ENCODE measurements around the gene OR11H6. TPM values are rescaled to one million over a fixed set of nuclear protein-coding genes. Genes with fewer than 3 reads are reported as not detected.

The OR11H6 gene
- total RNA-seq, 1 experiment from 2014 or later, result not detected

GRCh38 chr14:20274062-20274461, 50.6 kb downstream of the OR11H6 start:
- Mint-ChIP-seq H3K4me3 (ENCODE audit: low read depth, unreplicated experiment) (no peak overlapping the region), H3K4me1 (ENCODE audit: low read depth, unreplicated experiment) (no peaks in the 10 kb centered on the region), H3K36me3 (ENCODE audit: insufficient read depth, unreplicated experiment) (no peaks in the 10 kb centered on the region), H3K9me3 (ENCODE audit: low read depth, unreplicated experiment) (peaks cover 20% of the 10 kb centered on the region), H3K27me3 (ENCODE audit: unreplicated experiment) (no peaks in the 10 kb centered on the region), H3K27ac (ENCODE audit: unreplicated experiment) (no peak overlapping the region)
- intact Hi-C loops (cut with micrococcal nuclease; ENCODE audit: unreplicated experiment), result no loop called here
- DNase-seq, result no peak
- CTCF ChIA-PET, result no interaction called here
- TF ChIP-seq, protein P1, sequence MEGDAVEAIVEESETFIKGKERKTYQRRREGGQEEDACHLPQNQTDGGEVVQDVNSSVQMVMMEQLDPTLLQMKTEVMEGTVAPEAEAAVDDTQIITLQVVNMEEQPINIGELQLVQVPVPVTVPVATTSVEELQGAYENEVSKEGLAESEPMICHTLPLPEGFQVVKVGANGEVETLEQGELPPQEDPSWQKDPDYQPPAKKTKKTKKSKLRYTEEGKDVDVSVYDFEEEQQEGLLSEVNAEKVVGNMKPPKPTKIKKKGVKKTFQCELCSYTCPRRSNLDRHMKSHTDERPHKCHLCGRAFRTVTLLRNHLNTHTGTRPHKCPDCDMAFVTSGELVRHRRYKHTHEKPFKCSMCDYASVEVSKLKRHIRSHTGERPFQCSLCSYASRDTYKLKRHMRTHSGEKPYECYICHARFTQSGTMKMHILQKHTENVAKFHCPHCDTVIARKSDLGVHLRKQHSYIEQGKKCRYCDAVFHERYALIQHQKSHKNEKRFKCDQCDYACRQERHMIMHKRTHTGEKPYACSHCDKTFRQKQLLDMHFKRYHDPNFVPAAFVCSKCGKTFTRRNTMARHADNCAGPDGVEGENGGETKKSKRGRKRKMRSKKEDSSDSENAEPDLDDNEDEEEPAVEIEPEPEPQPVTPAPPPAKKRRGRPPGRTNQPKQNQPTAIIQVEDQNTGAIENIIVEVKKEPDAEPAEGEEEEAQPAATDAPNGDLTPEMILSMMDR (IDR thresholded peaks at IDR 0.05; ENCODE audit: unreplicated experiment), result no peak
- no TSS peak for BruUV-seq (replicated peaks)

Other genes with a start within 250 kb of the OR11H6 start
- gene OR4K15, start 248.1 kb upstream of the OR11H6 start, total RNA-seq (2022), result not detected in 2 replicates
- gene OR4Q2, start 221.5 kb upstream of the OR11H6 start, total RNA-seq (2022), result not detected in 2 replicates
- not detected in 2 replicates for gene OR4K14, start 204.4 kb upstream of the OR11H6 start, total RNA-seq (2022)
- gene OR4K13, start 187.7 kb upstream of the OR11H6 start, total RNA-seq (2022), result not detected in 2 replicates
- gene OR4L1, start 163.7 kb upstream of the OR11H6 start, total RNA-seq (2022), result not detected in 2 replicates
- not detected in 2 replicates for gene OR4K17, start 113.0 kb upstream of the OR11H6 start, total RNA-seq (2022)
- not detected in 2 replicates for gene OR4N5, start 84.9 kb upstream of the OR11H6 start, total RNA-seq (2022)
- gene OR11G2, start 32.8 kb upstream of the OR11H6 start, total RNA-seq (2022), result not detected in 2 replicates
- not detected in 2 replicates for gene OR11H7, start 5.3 kb downstream of the OR11H6 start, total RNA-seq (2022)
- not detected in 2 replicates for gene OR11H4, start 15.6 kb downstream of the OR11H6 start, total RNA-seq (2022)
- gene TTC5, start 82.2 kb downstream of the OR11H6 start, total RNA-seq (2022), result 20.6 and 28.2 TPM in 2 replicates
- gene CCNB1IP1, start 109.6 kb downstream of the OR11H6 start, total RNA-seq (2022), result 37.3 and 39.0 TPM in 2 replicates
- gene PARP2, start 119.9 kb downstream of the OR11H6 start, total RNA-seq (2022), result 28.6 and 30.5 TPM in 2 replicates
- 30.4 and 32.5 TPM in 2 replicates for gene TEP1, start 189.8 kb downstream of the OR11H6 start, total RNA-seq (2022)
- not detected in 2 replicates for gene KLHL33, start 212.5 kb downstream of the OR11H6 start, total RNA-seq (2022)
- gene OSGEP, start 231.1 kb downstream of the OR11H6 start, total RNA-seq (2022), result 46.2 and 54.3 TPM in 2 replicates
- gene APEX1, start 231.5 kb downstream of the OR11H6 start, total RNA-seq (2022), result 205 TPM in 2 replicates
- gene PIP4P1, start 237.7 kb downstream of the OR11H6 start, total RNA-seq (2022), result 27.0 and 33.8 TPM in 2 replicates
- gene PNP, start 245.7 kb downstream of the OR11H6 start, total RNA-seq (2022), result 81.3 and 94.9 TPM in 2 replicates

Data from Calu3 (cell line).